Subcutaneous adipose tissue (tissue), 4 donors: ENCODE results near the gene LIMS2. TPM values are rescaled to one million over a fixed set of nuclear protein-coding genes. Genes with fewer than 3 reads are reported as not detected.

ENCODE experiments used
- total RNA-seq, 4 donors: library from RNA; depleted of rRNA; stranded (reverse); fragments of >200 nt; gene quantifications; one replicate each; pipeline ENCODE4 v1.1.0, GENCODE V29; 2016
- TF ChIP-seq, protein P1 (sequence below): fragments of 450-650 bp; IDR thresholded peaks from one replicate; pipeline ENCODE4 v1.5.1; 2016; ENCODE audit warnings: low read depth, mild to moderate bottlenecking, control low read depth, antibody characterized with exemption, moderate library complexity

The LIMS2 gene
- total RNA-seq, 4 donors from 2014 or later = 8.5 to 81.8 (median 26.5) TPM

DNA sequence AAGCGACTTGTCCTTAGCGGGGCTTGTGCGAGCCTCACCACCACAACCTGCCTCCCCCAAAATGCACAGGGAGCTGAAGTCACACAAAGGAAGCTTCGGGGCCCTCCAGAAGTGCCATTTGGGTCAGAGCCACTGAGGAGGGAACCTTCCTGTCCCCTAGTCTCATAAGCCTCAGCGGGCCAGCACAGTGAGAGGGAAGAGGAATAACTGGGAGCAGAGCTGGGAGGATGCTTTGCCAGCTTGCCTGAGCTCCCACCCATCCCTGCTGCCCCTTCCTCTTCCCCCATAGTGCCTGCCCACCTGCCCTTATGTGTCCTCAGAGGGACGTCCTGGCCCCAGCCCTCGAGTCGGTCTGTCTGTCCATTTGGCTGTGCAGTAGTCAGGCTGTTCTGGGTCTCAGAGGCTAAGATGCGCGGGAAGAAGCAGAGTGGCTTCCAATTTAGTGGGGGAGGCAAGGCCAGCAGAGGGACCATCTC is 81.2 kb downstream of the LIMS2 start:
- TF ChIP-seq, protein P1, sequence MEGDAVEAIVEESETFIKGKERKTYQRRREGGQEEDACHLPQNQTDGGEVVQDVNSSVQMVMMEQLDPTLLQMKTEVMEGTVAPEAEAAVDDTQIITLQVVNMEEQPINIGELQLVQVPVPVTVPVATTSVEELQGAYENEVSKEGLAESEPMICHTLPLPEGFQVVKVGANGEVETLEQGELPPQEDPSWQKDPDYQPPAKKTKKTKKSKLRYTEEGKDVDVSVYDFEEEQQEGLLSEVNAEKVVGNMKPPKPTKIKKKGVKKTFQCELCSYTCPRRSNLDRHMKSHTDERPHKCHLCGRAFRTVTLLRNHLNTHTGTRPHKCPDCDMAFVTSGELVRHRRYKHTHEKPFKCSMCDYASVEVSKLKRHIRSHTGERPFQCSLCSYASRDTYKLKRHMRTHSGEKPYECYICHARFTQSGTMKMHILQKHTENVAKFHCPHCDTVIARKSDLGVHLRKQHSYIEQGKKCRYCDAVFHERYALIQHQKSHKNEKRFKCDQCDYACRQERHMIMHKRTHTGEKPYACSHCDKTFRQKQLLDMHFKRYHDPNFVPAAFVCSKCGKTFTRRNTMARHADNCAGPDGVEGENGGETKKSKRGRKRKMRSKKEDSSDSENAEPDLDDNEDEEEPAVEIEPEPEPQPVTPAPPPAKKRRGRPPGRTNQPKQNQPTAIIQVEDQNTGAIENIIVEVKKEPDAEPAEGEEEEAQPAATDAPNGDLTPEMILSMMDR = no peak

DNA sequence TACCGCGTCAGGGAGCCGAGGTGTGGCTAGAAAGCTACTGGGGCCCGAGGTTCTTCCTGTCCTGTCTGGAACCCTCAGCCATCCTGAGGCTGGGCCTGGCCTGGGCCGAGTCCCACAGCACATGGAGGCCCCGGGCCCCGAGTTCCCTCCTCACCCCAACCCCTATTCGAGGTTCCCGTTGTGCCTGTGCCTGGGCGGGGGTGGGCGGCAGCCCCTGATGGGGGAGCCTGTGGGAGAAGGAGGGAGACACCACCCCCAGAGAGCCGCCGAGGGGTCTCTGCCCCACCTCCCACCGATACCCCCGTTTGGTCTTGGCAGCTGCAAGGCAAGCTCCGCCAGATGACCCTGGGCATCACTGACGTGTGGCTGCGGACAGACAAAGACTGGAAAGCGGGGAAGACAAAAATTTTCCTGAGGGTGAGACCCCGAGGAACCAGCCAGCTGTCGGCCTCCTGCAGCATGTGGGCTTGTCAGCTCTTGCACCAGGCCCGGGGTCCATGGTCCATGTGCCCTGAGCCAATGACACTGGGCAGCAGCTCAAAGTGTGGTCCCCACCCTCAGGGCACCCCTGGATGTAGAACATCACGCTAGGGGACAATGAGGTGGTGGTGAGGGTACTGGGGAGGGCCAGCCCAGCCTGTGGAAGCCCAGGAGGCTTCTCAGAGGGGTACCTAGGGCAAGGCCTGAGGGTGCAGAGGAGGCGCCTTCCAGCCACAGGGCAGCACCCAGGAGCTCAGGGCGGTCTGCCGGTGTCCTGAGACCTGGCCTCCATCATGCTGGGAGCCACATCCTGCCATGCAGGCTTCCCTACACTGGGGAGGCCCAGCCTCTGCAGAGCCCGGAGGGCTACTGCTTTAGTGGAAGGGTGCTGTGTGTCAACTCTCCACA is 81.9 kb downstream of the LIMS2 start:
- TF ChIP-seq, protein P1 = no peak

DNA sequence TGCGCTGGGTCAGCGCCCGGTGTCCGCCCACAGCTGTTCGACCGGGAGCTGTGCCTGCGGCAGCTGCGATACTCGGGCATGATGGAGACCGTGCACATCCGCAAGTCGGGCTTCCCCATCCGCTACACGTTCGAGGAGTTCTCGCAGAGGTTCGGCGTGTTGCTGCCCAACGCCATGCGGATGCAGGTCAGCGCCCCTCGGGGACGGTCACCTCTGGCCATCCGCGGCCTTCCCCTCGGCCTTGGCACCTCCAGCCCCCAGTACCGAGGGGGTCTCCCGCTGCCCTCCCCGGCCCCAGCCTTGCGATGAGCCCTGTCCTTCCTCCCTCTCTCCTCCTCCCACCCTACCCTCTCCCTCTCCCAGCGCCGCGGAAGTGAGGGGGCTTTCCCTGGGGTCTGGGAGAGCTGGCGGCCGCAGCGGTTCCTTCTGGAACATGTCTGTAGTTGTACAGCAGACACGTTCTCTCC is 82.5 kb downstream of the LIMS2 start:
- TF ChIP-seq, protein P1 = no peak

DNA sequence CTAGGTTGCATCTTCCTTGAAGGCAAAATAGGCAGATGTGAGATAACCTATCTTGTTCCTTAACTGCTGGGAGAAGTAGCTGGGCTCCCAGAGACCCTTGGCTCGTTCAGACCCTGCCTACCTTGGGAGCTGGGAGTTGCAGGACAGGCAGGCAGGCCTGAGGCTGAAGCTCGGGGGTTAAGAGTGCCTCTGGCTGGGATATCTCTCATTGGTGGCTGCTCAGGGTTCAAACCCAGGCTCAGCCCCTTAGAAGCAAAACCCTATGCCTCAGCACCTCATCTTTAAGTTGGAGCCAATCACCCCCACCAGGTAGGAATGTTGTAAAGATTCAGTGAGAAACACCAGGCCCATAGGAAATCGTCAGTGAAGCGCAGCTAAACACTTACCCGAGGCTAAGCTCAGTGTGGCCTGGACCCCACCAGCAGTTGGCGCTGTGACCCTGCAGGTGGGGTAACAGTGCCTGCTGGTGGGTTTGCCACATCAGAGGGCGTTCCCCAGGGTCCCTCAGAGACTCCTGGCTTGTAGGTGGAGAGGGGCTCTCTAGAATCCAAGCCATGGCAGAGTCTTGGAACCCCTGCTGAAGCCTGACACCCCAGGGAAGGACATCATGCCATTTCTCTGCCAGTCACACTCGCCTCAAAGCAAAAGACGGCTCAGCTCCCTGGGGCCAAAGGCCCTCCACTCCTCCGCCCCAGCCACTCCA is 84.0 kb downstream of the LIMS2 start:
- TF ChIP-seq, protein P1 = no peak

DNA sequence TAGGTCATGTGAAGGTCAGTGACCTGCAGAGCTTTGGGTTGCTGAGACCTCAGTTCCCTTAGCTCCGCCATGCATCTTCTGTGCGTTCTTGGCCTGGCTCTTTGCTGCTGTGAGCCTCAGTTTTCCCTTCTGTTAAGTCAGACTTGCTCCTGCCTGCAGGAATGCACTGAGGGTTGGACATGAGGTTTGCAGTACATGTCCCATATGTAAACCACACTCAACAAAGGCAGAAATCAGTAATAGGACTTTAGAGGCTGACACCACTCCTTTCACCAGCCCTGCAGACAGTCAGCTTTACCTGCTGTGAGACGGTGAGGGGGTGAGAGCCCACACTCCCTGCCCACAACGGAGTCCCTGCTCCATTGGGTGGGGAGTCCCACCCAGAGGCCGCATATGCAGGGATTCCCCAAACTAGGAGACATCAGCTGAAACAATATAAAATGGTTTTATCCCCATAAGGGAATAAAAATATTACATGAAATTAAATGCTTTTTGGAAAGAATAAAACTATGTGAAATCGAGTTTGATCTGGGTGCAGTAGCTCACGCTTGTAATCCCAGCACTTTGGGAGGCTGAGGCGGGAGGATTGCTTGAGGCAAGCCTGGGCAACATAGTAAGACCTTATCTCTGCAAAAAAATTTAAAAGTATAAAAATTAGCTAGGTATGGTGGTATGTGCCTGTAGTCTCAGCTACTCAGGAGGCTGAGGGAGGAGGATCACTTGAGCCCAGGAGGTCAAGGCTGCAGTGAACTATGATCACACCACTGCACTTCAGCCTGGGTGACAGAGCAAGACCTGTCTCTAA is 84.7 kb downstream of the LIMS2 start:
- TF ChIP-seq, protein P1 = no peak

DNA sequence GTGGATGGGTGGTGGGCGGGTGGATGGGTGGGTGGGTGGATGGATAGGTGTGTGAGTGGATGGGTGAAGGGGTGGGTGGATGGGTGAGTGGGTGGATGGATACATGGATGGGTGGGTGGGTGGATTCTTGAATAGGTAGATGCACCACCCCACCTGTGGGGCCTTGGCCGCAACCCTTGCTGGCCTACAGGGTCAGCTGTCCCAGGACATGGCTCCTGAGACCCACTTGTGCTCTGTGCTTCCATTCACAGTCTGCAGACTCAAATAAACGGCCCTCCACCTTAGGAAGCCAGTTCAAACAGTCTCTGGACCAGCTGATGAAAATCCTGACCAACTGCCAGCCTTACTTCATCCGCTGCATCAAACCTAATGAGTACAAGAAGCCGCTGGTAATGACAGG is 85.5 kb downstream of the LIMS2 start:
- TF ChIP-seq, protein P1 = no peak
